Stimulated activated CD4-positive, alpha-beta T cell treated with anti-CD3 and anti-CD28 coated beads, Interleukin-2, amount 100 ng/mL, for 48 hours (primary cell): Measurements from ENCODE around the gene CARMIL3.
"Not testable (repeated sequence)": the region's sequence is repeated elsewhere in the genome, so short reads cannot be mapped to it uniquely, and the experiment has no call there.

ENCODE experiments used
- DNase-seq, 2 donors: peaks; one replicate each; pipeline ENCODE4 v3.0.0-alpha.2; 2020

The CARMIL3 gene, protein sequence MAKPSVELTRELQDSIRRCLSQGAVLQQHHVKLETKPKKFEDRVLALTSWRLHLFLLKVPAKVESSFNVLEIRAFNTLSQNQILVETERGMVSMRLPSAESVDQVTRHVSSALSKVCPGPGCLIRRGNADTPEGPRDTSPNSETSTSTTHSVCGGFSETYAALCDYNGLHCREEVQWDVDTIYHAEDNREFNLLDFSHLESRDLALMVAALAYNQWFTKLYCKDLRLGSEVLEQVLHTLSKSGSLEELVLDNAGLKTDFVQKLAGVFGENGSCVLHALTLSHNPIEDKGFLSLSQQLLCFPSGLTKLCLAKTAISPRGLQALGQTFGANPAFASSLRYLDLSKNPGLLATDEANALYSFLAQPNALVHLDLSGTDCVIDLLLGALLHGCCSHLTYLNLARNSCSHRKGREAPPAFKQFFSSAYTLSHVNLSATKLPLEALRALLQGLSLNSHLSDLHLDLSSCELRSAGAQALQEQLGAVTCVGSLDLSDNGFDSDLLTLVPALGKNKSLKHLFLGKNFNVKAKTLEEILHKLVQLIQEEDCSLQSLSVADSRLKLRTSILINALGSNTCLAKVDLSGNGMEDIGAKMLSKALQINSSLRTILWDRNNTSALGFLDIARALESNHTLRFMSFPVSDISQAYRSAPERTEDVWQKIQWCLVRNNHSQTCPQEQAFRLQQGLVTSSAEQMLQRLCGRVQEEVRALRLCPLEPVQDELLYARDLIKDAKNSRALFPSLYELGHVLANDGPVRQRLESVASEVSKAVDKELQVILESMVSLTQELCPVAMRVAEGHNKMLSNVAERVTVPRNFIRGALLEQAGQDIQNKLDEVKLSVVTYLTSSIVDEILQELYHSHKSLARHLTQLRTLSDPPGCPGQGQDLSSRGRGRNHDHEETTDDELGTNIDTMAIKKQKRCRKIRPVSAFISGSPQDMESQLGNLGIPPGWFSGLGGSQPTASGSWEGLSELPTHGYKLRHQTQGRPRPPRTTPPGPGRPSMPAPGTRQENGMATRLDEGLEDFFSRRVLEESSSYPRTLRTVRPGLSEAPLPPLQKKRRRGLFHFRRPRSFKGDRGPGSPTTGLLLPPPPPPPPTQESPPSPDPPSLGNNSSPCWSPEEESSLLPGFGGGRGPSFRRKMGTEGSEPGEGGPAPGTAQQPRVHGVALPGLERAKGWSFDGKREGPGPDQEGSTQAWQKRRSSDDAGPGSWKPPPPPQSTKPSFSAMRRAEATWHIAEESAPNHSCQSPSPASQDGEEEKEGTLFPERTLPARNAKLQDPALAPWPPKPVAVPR (N-terminal part only)

DNA sequence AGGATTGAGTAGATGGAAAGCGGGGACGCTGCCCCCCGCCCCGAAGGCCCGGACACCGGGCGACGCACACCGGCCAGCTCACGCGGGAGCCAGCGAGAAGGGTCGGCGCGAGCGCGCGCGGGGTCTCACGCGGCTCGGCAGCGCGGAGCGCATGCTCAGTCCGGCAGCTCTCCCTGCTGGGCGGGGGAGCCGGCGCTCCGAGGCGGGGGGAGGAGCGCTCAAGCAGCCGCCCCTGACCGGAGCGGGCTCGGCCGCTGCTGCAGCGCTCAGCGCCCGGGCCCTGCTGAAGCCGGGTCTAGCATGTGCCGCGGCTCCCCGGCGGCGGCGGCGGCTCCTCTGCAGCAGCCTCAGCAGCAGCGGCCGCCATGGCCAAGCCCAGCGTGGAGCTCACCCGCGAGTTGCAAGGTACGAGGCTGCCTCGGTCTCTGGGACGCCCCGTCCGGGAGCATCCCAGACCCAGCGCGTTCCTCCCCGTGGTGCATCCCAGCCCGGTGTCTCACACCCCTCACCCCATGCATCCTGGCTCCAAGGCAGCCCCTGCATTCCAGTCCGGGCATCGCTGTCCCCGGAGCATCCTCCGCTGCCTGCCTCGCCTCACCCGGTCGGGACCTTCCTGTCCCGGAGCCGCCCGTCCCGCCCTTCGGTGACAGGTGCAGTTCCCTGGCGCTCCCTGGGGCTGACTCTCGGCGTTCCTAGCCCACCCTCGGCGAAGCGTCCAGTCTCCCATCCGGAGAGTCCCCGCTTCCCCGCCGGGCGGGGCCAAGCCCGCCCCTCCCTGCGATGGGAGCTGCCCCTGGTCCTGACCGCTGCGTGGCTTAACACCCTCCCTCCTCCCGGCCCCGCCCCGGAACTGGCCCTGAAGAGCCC, at the start of gene CARMIL3:
TSS of gene CARMIL3 (plus strand) at position 221 of the 867 bp plus-strand sequence. CDS start at position 366, 145 bp downstream.
- peak; percentile 45 to 52 for DNase-seq

DNA sequence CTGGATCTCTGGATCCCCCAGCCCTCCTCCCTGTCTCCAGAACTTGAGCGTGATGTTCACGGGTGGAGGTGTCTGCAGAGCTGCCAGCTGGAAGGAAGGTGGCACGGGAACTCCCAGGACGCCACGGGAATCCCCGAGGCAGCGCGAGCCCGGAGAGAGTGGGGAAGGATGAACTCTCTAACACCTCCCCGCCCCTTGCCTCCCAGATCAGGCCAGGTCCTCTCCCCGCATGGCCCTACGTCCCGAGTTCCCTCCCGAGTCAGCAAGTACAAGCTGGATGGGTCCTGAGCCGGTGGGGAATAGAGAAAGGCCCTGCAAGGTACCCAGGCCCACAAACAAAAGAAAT, 45.4 kb upstream of the CARMIL3 start:
- not testable (repeated sequence) for DNase-seq

DNA sequence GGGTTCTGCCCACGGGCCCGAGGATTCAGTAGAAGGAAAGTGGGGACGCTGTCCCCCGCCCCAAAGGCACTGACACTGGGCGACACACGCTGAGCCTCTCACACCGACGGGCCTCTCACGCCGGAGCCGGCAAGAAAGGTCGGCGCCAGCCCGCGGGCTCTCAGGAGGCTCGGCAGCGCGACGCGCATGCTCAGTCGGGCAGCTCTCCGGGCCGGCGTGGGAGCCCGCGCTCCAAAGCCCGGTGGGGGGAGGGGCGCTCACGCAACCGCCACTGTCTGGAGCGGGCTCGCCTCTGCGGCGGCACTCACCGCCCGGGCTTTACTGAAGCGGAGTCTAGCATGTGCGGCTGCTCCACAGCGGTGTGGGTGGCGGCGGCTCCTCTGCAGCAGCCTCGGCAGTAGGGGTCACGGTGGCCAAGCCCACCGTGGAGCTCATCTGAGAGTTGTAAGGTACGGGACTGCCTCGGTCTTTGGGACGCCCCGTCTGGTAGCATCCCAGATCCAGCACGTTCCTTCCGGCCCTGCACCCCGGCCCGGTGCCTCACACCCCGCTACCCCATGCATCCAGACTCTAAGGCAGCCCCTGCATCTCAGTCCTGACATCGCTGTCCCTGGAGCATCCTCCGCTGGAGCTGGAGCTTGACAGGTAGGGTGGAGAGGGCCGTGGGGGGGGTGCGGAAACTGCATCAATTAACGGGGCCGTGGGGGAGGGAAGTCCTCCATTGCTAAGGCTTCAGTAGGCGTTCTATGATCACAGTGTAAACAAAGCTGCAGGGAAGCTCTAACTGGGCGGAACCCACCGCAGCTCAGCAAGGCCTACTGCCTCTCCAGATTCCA, 44.8 kb upstream of the CARMIL3 start:
- DNase-seq, result peak; percentile 41 to 71

DNA sequence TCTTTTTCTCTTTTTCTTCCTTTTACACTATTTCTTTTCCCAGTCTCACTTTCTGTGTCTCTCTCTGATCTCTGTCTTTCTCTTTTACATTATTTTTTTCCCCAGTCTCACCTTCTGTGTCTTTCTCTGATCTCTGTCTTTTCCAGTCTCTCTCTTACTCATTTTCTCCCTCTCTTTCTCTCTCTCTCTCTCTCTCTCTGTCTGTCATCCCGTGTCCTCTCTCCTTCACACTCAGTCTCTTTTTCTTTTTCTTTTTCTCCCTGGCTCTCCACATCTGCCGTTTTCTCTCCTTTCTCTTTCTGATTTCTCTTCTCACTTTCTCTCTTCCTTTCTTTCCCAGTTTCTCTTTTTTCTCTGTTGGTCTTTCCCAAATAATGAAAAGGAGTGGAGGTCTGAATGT, 40.8 kb upstream of the CARMIL3 start:
- DNase-seq, result no peak

DNA sequence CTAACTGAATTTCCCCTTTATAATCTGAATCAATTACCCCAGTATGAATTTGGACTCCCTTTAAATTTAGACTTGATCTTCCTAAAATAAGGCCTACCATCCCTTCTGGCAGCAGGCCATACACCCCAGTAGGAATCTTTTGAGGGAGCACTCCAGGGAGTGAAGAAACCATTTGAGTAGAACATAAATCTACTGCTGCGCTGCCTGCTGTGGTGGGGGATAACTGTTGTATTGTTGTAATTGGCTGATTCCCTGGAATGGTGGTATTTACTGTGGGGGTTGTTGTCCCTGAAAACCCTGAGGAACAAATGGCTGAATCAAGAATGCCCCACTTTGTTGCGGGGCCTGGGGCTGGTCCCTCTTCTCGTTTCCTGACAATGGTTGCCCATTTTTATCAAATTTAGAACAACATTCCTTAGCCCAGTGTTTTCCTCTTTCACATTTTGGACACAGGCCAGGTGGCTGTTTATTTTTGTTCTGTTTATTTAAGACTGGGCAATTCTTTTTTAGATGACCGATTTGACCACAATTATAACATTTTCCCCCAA, 39.0 kb upstream of the CARMIL3 start:
- DNase-seq, result not testable (repeated sequence)

DNA sequence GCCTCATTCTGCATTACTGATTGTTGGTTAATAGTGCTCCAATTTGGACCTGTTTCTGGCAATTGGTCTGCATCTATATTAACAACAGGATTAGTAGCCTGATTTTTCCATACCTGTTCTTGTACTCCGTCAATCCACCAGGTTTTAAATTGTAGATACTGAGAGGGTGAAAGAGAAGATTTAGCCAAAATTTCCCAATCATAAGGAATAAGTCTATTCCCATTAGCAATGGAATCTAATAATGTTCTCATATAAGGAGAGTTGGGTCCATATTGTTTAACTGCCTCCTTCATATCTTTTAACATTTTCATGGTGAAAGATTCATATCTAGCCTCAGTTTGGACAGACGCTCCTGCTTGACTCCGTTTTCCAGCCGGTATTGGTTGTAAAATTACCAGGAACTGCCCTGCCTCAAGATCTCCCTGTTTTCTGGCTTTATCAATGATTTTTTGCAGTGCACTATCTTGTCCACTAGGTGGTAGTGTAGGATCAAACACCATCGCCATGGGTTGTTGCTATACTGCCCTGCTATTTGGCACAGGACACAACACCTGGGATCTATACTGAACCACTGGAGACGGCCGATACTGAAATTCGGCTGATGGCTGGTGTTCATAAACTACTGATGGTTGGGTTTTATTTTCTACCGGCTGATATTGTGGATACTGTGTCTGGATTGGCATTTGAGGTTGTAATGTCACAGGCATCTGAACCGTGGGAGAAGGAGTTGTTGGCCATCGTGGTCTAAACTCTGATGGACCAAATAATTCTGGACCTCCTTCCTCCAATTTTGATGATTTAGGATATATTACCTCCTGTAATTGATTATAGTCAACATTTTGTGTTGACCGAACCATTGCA, 37.9 kb upstream of the CARMIL3 start:
- DNase-seq, result peak; percentile 45 to 50

DNA sequence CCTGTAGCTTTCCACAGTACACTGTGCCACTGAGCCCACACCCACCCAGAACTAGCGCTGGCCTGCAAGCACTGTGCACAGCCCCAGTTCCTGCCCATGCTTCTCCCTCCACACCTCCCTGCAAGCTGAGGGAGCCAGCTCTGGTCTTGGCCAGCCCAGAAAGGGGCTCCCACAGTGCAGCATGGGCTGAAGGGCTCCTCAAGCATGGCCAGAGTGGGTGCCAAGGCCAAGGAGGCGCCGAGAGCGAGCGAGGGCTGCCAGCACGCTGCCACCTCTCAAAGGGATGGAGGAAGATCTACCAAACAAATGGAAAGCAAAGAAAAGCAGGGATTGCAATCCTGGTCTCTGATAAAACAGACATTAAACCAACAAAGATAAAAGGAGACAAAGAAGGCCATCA, 36.1 kb upstream of the CARMIL3 start:
- DNase-seq, result not testable (repeated sequence)

DNA sequence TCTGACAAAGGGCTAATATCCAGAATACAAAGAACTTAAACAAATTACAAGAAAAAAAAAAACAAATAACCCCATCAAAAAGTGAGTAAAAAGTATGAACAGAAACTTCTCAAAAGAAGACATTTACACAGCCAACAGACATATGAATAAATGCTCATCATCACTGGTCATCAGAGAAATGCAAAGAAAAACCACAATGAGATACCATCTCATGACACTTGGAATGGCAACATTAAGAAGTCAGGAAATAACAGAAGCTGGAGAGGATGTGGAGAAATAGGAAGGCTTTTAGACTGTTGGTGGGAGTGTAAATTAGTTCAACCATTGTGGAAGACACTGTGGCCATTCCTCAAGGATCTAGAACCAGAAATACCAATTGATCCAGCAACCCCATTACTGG, 32.8 kb upstream of the CARMIL3 start:
- not testable (repeated sequence) for DNase-seq

DNA sequence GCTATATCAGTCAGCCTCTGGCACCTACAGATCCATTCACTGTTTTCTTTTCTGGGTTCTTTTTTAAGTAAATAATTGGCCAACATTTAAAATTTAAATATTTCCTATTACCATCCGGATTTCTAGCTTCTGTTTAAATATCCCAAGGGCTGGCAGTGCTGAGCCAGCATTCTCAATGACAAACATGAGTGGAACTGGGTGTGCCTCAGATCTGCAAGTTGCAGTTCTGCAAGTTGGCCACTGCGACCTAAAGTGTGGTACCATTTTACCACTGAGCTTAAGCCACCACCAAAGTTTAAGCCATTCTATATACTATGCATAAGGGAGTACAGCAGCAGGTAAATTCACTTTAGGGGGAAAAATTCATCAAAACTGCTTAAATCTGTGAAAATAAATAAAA, 31.9 kb upstream of the CARMIL3 start:
- not testable (repeated sequence) for DNase-seq

DNA sequence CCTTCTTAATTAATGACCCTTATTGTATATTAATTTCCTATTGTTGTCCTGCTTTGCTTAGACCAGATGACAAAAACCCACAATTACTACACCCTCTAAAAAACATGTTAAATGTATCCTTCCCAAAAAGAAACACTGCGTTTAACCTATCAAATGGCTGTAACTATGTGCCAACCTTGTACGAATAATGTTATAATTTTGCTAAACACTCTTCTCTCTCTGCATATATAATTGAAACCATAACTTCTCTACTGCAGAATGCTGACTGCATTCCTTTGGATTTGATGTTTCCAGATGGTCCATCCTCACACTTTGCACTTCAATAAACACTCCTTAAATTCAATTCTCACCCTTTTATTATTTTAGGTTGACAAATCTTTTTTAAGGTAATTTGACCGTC, 31.3 kb upstream of the CARMIL3 start:
- DNase-seq, result not testable (repeated sequence)

DNA sequence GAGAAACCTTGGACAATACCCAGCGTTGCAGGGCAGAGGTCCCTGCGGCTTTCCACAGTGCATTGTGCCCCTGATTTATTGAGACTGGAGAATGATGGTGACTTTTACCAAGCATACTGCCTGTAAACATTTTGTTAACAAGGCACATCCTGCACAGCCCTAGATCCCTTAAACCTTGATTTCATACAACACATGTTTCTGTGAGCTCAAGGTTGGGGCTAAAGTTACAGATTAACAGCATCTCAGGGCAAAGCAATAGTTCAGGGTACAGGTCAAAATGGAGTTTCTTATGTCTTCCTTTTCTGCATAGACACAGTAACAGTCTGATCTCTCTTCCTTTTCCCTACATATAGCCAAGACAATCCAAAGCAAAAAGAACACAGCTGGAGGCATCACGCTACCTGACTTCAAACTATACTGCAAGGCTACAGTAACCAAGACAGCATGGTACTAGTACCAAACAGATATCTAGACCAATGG, 26.8 kb upstream of the CARMIL3 start:
- DNase-seq, result not testable (repeated sequence)

DNA sequence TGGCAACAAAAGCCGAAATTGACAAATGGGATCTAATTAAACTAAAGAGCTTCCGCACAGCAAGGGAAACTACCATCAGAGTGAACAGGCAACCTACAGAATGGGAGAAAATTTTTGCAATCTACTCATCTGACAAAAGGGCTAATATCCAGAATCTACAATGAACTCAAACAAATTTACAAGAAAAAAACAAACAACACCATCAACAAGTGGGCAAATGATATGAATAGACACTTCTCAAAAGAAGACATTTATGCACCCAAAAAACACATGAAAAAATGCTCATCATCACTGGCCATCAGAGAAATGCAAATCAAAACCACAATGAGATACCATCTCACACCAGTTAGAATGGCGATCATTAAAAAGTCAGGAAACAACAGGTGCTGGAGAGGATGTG, 22.1 kb upstream of the CARMIL3 start:
- not testable (repeated sequence) for DNase-seq

DNA sequence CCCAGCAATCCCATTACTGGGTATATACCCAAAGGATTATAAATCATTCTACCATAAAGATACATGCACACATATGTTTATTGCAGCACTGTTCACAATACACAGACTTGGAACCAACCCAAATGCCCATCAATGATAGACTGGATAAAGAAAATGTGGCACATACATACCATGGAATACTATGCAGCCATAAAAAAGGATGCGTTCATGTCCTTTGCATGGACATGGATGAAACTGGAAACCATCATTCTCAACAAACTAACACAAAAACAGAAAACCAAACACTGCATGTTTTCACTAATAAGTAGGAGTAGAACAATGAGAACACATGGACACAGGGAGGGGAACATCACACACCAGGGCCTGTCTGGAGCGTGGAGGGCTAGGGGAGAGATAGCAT, 20.5 kb upstream of the CARMIL3 start:
- DNase-seq, result not testable (repeated sequence)

DNA sequence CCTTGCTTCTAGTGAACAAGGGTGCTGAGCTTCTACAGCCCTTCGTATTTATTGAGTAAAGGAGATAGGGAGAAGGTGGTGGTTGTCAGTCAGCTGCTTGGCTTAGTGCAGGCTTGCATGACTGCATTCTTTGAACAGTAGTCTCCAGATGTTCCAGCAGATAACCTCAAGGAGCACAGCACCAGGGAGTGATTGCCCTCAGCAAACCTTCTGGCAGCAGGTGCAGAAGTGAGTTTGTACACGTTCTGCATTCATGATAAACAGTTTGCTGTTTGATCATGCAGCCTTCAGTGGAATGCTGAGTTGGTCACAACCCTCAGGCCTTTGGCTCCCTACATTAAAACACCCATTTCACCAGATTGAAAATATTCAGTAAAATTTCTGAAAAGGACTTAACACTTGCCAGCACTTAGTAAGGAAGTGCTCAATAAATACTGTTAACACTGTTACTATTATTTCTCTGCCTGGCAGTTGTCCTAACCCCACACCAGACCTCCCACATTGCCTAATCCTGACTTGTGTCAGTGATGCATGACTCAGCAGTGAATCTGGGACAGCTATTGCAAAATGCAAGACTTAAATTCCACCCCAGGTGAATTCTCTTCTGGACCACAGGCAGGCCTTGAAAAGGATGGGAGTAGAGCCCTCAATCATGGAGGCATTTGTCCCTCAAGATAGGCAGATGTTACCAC, 18.9 kb upstream of the CARMIL3 start:
- no peak for DNase-seq

DNA sequence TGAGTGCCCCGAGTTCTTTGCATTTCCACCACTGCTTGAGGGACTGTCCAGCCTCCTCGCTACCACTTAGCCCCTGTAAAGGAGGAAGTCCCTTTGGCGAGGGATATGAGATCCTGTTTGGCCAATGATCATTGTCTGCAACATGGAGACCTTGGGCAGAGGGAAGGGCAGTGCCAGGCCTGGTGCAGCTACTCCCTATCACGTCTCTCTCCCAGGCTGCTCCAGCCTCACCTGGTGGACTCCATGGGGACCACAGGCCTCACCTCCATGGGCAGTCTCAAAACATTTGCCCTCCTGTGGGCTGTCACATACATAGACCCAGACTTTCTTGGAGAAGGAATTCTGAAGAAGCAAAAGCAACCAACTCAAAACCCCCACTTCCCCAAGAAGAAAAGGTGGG, 16.0 kb upstream of the CARMIL3 start:
- DNase-seq, result not testable (repeated sequence)

DNA sequence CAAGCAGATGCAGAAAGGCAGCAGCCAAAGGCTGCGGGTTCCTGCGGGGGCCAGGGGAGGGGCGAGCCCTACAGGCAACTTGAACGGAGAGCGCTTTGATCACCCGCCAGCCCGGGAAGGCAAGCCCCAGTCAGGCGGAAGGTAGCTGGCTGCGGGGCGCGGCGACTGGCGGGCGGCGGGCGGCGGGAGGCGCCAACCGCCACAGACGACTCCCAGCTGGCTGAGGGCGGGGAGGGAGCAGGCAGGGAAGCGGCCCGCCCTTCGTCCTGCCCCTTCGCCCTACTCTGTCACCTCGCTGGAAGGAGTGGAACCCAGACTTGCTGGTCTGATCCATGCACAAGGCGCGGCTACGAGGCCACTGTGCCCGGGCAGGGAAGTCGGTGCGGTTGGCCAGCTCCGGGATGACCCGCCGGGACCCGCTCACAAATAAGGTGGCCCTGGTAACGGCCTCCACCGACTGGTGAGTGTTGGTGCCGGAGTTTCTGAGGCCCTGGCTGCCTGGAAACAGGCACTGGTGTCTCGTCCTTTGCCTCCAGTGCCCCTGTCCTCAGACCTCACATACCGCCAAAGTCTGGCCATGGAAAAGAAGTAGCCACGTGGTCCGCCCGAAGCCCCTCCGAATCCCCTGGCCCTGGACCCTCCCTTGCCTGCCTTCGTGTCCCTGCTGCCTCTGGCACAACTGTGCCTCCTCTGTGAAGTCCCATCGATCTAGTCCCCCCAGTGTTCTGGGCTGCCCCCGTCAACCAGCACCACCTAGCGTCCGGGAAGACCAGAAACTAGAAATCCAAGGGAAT, 15.4 kb upstream of the CARMIL3 start:
- peak; percentile 50 to 52 for DNase-seq

DNA sequence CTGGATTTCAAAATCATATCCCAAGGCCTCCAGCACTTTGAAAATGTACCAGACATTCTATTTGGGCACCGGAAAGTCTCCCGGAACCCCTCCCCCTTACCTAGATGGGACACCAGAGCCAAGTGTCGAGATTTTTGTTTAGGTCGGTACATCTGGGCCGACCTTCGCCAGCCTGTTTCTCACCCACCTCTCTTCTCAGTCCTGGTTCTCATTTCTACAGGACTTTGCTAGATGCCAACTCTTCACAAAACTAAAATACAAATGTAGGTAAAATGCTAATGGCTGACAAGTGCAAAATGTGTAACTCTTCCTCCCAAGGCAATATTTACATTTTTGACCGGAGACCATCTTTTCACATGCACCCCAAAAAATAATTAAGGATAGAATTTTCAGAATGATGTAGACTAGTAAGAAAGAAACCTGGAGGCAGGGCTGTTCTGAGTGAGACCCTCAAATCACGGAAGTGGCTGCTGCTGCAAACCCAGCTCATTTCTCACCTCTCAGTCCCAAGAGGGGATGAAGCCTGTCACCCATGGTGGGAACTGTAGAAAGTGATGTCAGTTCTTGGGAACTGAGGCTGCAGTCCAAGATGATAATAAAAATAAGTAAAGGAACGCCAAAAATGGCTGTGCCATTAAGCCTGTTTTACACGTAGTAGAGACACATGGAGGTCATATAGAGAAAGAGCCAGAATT, 14.7 kb upstream of the CARMIL3 start:
- DNase-seq, result not testable (repeated sequence)
